GM21619 (cell line): Measurements from ENCODE around the gene MEGF11.

Experiments used
- ATAC-seq: cut with Tn5 transposase; IDR thresholded peaks from one replicate; pipeline ENCODE4 v1.9.1; 2021; ENCODE audit not compliant: unreplicated experiment

MEGF11 gene

DNA sequence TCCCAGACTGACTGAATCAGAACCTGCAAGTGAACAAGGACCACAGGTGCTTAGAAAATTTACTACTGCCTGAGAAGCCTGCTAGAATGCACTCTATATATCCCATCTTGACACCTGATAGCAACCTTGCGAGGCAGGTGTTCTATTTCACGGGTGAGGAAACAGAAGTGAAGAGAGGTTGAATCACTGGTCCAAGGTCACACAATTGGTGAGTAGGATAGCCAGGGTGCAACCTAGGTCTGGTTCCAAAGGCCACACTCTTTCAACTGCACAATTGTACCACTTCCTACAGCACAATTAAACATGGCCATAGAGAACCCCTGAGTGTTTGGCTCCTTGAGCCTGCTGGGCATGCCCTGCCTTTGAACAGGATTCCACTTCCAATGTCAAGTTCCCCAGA is 297.2 kb downstream of the MEGF11 start:
- no peak for ATAC-seq

- no peak for ATAC-seq
These were observed 299.2 kb downstream of the MEGF11 start for GRCh38 chr15:65954289-65954741.

GRCh38 chr15:65953622-65954021 is 299.9 kb downstream of the MEGF11 start:
- ATAC-seq = no peak

GRCh38 chr15:65952391-65953053 is 301.0 kb downstream of the MEGF11 start:
- no peak for ATAC-seq

DNA sequence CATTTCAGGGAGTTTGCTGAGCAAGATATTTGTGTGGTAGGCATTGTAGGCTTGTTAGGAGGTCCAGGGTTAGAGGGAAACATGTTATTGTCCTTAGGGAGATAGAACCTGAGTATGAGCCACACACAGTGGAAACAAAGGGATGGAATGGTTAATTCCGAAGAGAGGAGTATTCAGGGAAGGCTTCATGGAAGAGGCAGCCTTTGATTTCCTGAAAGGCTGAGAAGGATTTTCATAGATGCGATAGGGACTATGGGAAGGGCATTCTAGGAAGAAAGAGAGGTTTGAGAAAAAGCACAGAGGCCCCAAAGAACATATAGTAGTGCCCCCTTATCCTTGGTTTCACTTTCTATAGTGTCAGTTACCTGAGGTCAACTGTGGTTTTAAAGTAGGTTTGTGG is 302.5 kb downstream of the MEGF11 start:
- ATAC-seq = no peak

DNA sequence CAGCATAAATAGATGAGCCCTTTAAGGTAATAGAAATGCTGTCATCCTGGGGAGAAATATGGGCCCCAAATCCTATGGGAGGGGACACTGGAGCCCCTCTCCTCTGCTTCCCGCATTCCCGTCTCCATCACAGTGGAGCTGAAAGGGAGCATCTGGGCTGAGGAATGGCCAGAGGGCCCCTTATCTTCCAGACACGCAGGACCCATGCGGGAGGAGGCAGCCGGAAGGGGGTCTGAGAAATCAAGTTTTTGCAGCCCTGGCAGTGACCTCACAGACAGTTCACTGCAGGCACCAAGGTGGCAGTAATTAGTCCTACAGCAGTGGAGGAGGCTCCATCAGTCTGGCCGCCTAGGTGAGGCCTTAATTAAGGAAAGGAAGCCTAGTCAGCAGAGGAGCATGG is 304.1 kb downstream of the MEGF11 start:
- no peak for ATAC-seq

GRCh38 chr15:65949011-65949410 is 304.5 kb downstream of the MEGF11 start:
- no peak for ATAC-seq

DNA sequence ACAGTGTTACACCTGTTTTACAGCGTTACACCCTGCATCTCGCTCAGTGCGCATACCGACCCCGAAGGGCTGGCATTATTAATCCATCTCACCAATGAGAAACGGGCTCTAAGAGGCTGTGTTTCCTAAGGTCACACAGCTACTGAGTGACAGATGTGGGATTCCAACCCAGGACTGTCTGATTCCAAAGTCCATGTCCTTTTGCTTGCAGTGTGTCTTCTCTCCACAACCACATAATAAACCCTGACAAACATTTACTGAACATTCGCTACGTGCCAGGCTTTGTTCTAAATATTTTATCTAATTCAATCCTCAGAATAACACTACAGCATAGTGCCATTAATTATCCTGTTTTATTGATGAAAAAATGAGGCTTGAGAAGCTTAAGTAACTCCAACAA is 305.2 kb downstream of the MEGF11 start:
- ATAC-seq = no peak

DNA sequence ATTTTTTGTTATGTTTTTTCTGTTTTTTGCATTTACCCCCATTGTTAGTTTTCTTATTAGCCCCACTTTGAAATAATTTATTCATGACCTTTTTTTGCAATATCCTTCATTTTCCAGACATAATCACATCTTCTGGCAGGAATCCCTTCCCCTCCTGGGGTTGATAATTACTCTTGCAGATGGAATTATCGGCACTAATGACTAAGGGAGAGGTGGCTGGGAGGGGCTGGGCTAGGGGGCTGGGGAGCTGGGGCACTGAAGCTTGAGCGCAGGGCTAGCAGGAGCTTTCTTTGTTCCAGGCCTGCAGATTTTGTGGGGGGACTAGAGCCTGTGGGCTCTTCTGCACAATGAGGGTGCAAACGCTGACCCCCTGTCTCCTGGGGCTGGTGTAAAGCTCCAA is 306.5 kb downstream of the MEGF11 start:
- ATAC-seq = no peak

DNA sequence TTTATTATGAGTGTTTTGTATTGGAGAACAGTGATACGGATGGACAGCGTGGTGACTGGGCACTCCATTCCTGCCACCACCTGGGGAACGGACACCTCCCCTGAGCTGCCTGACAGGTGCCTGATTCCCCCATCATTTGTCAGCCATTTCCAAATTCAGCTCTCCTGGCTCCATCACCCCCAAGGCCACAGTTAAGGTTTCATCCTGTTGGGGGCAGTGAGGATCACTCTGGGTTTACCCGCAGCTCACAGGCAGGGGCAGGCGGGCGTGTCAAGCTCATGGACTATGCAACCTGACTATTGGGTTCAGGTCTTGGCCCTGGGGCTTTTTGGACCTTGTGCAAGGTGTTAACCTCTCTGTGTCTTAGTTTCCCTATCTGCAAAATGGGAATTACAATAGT is 307.9 kb downstream of the MEGF11 start:
- ATAC-seq = no peak

DNA sequence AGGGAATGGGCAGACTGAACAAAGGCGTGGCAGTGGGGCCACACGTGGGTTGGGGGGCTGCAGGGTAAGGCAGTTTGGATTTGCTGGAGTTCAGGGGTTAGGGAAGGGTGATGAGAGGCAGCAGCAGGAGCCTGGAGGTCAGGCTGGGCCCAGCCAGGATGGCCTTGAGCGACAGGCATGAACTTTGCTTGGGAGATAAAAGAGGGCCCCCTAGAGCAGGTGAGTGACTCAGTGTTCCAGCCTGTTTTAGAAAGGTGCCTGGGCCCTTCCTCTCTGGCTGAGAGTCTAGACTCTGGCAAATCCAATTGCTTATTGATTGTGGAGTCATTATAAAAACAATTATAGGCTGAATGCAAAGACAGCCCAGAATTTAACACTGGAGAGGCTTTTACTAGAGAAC is 309.1 kb downstream of the MEGF11 start:
- no peak for ATAC-seq

DNA sequence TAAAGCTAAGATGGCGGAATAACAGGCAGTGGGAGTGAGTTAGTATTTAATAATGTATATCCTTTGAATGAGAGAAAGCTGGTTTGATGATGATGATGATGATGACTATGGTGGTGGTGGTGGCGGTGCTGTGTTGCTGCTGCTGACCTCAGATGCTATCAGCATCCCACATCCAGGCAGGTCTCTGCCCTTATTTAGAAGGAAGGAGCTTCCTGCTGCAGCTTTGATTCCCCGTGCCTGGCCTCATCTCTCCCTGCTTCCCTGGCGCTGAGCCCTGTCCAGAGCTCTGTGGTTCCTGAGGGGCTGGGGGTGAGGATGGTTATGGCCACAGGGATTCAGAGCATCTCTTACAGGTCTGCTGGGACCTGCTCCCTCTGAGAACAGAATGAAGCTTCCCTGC is 311.1 kb downstream of the MEGF11 start:
- no peak for ATAC-seq

GRCh38 chr15:65940618-65940909 is 313.0 kb downstream of the MEGF11 start:
- ATAC-seq = no peak

DNA sequence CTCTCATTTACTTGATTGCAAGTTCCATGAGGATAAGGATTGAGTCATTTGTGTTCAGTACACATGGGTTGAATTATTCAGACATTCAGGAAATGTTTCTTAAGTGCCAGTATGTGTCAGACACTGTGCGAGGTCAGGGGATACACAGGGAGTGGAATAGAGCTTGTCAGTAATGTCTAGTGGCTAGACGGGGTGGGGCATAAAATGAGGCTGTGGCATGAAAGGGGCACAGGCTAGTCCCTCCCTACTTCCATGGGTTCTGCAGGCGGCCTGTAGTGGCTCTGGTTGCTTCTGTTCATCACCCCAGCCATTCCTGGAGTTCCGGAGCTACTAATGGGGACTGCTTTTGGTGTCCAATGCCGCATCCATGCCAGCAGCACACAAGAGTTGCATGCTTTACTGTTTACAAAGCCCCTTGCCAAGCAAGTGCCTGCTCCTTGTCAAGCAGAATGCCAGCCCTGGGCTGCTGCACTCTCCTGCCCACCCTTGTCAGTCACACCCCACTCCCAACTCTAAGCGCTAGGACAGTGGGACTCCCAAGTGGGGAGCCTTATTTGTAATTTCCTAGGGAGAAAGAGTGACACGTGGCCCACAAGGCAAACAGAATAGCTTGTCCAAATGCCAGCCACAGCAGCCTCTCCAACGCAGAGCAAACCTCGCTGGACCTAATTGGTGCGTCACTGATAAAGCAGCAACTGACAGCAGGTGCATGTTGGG is 313.5 kb downstream of the MEGF11 start:
- no peak for ATAC-seq

GRCh38 chr15:65938604-65939003 is 314.9 kb downstream of the MEGF11 start:
- ATAC-seq = no peak

GRCh38 chr15:65937476-65937875 is 316.1 kb downstream of the MEGF11 start:
- no peak for ATAC-seq

DNA sequence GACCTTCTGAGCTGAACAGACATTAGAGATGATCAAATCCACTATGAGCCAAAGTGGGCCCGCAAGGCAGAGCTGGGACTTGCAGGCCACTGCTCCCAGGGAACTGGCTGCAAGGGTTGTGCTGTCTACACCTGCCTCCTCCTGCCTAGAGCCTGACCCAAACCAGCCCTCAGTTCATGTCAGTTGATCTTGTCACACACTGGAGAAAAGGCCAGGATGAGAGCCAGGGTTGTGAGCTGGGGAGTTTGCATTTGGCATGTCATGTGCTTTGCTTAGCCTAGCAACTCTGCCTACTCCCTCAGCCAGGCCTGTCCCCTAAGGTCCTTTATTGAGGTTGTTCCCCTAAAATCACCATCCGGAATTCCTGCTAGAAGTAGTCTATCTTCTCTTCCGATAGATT is 316.5 kb downstream of the MEGF11 start:
- ATAC-seq = no peak

- no peak for ATAC-seq
These were observed 317.3 kb downstream of the MEGF11 start for GRCh38 chr15:65936282-65936681.

DNA sequence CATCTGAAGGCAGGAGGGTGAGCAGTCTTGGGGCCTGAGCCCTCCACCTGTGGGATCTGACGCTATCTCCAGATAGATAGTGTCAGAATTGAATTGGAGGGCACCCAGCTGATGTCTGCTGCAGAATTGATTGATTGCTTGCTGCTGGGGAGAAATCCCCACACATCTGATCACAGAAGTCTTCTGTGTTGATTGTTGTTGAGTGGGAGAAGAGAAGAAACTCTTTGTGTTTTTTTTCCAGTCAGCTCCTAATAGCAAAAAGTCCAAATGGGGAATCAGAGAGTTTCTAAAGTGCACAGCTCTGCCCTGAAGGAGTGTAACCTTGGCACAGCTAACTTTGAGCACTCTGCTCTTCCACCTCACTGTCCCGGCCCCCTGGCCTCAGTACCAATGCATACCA is 318.2 kb downstream of the MEGF11 start:
- no peak for ATAC-seq

GRCh38 chr15:65931221-65931620 is 322.3 kb downstream of the MEGF11 start:
- ATAC-seq = no peak

DNA sequence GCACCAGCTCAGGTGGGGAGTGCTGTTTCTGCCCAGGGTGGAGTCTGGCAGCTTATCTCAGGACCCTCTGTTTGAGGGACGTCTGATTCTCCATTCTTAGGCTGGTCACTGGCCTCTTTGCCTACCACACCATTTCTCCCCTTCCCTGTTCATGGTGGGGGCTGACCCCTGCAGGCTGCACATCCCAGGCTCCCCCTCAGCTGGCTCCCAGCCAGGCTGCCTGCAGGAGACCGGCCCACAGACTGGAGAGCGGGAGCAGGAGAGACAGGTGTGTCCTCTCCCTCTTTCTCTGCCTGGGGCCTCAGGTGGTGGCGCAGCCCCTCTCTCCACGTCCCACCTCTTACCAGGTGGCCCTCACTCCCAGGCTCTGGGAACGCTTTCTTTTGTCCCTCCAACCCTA is 323.4 kb downstream of the MEGF11 start:
- no peak for ATAC-seq

GRCh38 chr15:65929573-65929972 is 324.0 kb downstream of the MEGF11 start:
- no peak for ATAC-seq

- no peak for ATAC-seq
These were observed 326.0 kb downstream of the MEGF11 start for GRCh38 chr15:65927545-65927944.
